HL-60 (cell line): Measurements from ENCODE around the gene TBC1D16.
"Not testable (repeated sequence)": the region's sequence is repeated elsewhere in the genome, so short reads cannot be mapped to it uniquely, and the experiment has no call there.

Experiments used
- DNase-seq, 2 experiments: peaks; one replicate each; pipeline ENCODE4 v3.0.0-alpha.2; 2010 to 2020; ENCODE audit warnings: low read depth in 1 of 2, low spot score in 1 of 2
- H3K27ac ChIP-seq: fragments of 250-450 bp; sonication (Bioruptor Pico); replicated peaks from 2 replicates; pipeline ENCODE4 v1.5.1; 2020; ENCODE audit warnings: mild to moderate bottlenecking, moderate library complexity
- H3K27me3 ChIP-seq: fragments of 250-450 bp; sonication (Bioruptor Pico); 2 replicates; pipeline ENCODE4 v1.5.1; 2021; ENCODE audit warnings: mild to moderate bottlenecking, moderate library complexity; ENCODE audit not compliant: insufficient read depth, poor library complexity, severe bottlenecking
- H3K4me3 ChIP-seq: replicated peaks from 2 replicates; pipeline ENCODE4 v1.5.1; 2011; ENCODE audit warnings: mild to moderate bottlenecking, control low read depth, low read length; ENCODE audit not compliant: insufficient read depth
- GABPA ChIP-seq: IDR thresholded peaks from 2 replicates; pipeline ENCODE4 v1.6.1; 2012; ENCODE audit warnings: low read depth
- POLR2AphosphoS5 ChIP-seq: IDR thresholded peaks from 2 replicates; pipeline ENCODE4 v1.6.1; 2012; ENCODE audit warnings: low read depth
- SPI1 ChIP-seq: IDR thresholded peaks from 2 replicates; pipeline ENCODE4 v1.6.1; 2012; ENCODE audit warnings: low read depth, mild to moderate bottlenecking, borderline replicate concordance
- TF ChIP-seq, protein P1 (sequence below): IDR thresholded peaks from 2 replicates; pipeline ENCODE4 v1.6.1; 2012; ENCODE audit warnings: low read depth; ENCODE audit not compliant: insufficient replicate concordance
- TF ChIP-seq, protein P2 (sequence below): IDR thresholded peaks from one replicate; pipeline ENCODE4 v1.5.1; 2011; ENCODE audit warnings: low read length, control low read depth, inconsistent platforms; ENCODE audit not compliant: insufficient read depth

Gene TBC1D16

DNA sequence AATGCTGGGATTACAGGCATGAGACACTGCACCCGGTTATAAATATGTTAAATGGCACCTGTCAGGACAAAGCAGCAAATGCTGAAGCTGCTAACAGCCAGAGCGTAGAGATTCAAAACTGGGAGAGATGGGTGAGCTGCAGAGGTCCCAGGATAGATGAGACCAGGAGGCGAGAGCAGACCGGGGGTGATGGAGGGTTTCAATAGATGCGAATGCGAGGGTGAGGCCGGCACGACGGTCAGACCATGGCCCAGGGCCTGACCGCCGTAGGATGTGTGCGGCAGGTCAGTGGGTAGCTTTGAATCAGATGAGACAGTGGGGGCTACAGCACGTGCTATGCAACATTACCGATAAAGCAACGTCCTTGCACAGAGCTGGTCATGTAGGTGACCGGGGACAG is 15.0 kb upstream of the TBC1D16 start:
- no peak overlapping the region for H3K4me3 ChIP-seq
- no peak for DNase-seq
- H3K27ac ChIP-seq: no peak overlapping the region
- H3K27me3 ChIP-seq: no peaks in the 10 kb centered on the region
- TF ChIP-seq, protein P1, sequence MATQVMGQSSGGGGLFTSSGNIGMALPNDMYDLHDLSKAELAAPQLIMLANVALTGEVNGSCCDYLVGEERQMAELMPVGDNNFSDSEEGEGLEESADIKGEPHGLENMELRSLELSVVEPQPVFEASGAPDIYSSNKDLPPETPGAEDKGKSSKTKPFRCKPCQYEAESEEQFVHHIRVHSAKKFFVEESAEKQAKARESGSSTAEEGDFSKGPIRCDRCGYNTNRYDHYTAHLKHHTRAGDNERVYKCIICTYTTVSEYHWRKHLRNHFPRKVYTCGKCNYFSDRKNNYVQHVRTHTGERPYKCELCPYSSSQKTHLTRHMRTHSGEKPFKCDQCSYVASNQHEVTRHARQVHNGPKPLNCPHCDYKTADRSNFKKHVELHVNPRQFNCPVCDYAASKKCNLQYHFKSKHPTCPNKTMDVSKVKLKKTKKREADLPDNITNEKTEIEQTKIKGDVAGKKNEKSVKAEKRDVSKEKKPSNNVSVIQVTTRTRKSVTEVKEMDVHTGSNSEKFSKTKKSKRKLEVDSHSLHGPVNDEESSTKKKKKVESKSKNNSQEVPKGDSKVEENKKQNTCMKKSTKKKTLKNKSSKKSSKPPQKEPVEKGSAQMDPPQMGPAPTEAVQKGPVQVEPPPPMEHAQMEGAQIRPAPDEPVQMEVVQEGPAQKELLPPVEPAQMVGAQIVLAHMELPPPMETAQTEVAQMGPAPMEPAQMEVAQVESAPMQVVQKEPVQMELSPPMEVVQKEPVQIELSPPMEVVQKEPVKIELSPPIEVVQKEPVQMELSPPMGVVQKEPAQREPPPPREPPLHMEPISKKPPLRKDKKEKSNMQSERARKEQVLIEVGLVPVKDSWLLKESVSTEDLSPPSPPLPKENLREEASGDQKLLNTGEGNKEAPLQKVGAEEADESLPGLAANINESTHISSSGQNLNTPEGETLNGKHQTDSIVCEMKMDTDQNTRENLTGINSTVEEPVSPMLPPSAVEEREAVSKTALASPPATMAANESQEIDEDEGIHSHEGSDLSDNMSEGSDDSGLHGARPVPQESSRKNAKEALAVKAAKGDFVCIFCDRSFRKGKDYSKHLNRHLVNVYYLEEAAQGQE: no peak
- TF ChIP-seq GABPA (no peak), SPI1 (no peak), POLR2AphosphoS5 (no peak)
- TF ChIP-seq, protein P2, sequence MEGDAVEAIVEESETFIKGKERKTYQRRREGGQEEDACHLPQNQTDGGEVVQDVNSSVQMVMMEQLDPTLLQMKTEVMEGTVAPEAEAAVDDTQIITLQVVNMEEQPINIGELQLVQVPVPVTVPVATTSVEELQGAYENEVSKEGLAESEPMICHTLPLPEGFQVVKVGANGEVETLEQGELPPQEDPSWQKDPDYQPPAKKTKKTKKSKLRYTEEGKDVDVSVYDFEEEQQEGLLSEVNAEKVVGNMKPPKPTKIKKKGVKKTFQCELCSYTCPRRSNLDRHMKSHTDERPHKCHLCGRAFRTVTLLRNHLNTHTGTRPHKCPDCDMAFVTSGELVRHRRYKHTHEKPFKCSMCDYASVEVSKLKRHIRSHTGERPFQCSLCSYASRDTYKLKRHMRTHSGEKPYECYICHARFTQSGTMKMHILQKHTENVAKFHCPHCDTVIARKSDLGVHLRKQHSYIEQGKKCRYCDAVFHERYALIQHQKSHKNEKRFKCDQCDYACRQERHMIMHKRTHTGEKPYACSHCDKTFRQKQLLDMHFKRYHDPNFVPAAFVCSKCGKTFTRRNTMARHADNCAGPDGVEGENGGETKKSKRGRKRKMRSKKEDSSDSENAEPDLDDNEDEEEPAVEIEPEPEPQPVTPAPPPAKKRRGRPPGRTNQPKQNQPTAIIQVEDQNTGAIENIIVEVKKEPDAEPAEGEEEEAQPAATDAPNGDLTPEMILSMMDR: no peak

DNA sequence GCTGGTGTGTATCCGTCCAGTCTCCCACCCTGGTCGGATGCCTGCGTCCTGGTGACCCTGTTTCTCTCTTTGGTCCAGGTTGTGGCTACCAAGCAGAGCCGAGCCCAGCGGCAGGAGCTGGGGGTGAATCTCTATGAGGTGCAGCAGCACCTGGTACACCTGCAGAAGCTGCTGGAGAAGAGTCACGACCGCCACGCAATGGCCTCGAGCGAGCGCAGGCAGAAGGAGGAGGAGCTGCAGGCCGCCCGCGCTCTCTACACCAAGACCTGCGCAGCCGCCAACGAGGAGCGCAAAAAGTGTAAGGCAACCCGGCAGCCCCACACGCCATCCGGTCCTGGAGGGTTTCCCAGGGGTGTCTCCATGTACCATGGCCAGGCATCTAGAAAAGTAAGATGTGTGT is 14.3 kb upstream of the TBC1D16 start:
- Histone ChIP-seq H3K27me3 (no peaks in the 10 kb centered on the region), H3K4me3 (no peak overlapping the region), H3K27ac (no peak overlapping the region)
- no peak for TF ChIP-seq POLR2AphosphoS5
- TF ChIP-seq, protein P2: no peak
- no peak for TF ChIP-seq GABPA
- TF ChIP-seq SPI1: no peak
- TF ChIP-seq, protein P1: no peak
- DNase-seq: no peak

DNA sequence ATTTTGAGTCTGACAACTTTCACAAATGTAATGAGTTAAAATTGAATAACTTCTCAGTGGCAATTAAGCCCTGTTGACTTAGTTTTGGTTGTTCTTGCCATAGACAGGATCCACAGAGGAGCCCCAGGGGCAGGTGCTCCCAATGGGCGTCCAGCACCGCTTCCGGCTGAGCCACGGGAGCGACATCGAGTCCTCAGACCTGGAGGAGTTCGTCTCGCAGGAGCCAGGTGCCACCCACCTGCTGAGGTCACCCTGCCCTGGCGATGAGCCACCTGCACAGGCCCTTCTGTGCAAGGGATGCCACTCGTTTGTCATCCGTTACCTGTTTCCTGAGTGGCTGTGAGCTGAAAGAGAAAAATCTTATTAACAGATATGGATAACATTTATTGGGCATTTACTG is 11.5 kb upstream of the TBC1D16 start:
- DNase-seq: no peak
- Histone ChIP-seq H3K27me3 (no peaks in the 10 kb centered on the region), H3K27ac (no peak overlapping the region), H3K4me3 (no peak overlapping the region)
- no peak for TF ChIP-seq SPI1
- TF ChIP-seq, protein P2: no peak
- TF ChIP-seq GABPA: no peak
- TF ChIP-seq POLR2AphosphoS5: no peak
- TF ChIP-seq, protein P1: no peak

DNA sequence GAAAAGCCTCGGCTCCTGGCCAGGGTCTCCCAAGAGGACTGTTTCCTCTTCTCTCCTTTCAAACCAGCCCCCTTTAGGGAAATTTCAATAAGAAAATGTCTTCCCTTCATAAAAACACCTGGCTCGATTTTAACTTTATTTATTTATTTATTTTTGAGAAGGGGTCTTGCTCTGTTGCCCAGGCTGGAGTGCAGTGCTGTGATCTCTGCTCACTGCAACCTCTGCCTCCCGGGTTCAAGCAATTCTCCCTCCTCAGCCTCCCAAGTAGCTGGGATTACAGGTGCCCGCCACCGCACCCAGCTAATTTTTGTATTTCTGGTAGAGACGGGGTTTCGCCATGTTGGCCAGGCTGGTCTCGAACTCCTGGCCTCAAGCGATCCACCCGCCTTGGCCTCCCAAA is 11.0 kb upstream of the TBC1D16 start:
- not testable (repeated sequence) for H3K4me3 ChIP-seq, DNase-seq, H3K27ac ChIP-seq, H3K27me3 ChIP-seq
